Measurements from ENCODE around the gene PET100.
"Not testable (repeated sequence)": the region's sequence is repeated elsewhere in the genome, so short reads cannot be mapped to it uniquely, and the experiment has no call there.

PET100 gene

DNA sequence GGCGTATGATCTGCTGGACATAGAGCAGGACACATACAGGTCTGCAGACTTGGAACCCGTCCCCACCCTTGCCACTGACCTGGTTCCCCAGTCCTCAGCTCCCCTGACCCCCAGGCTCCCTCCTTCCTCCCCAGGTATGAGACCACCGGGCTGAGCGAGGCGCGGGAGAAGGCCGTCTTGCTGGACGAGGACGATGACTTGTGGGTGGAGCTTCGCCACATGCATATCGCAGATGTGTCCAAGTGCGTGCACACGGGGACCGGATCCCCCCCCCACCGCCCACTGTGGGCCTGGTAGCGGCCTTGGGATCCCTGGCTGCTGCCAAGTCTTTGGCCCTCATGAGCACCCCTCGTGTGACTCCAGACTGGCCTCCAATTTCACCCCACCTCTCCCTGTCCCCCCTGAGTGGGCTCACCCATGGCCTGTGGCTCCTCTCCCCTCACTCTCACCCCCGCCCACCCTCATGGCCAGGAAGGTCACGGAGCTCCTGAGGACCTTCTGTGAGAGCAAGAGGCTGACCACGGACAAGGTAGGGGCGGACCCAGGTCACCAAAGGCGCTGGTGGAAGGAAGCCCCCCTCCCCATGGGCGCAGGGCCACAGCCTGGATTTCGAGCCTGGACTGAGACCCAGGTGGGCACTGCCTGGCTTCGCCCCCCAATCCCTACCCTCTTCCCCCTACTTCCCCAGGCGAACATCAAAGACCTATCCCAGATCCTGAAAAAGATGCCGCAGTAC, 12.9 kb downstream of the PET100 start:
- in situ Hi-C loops (cut with HindIII; ENCODE audit: low pct_unique_long_range_greater_than_20kb, low sequenced_read_pairs): no loop called here
- no peak for TF ChIP-seq JUND (IDR thresholded peaks at IDR 0.05; ENCODE audit: low read depth)
- no peak for DNase-seq (ENCODE audit: low read depth in 1 of 2, low spot score in 1 of 2)

DNA sequence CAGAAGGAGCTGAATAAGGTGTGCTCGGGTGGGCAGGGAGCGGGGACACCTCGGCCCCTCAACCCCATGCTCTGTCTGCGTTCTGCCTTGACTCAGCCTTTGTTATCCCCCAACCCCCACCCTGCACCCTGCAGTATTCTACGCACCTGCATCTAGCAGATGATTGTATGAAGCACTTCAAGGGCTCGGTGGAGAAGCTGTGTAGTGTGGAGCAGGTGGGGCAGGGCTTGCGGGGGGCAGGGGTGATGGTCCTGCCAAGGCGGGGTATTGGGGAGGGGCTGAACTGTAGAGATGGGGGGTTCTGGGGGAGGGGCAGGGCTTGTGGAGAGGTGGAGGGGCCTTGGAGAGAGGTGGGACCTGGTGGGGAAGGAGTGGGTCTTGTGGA, 13.4 kb downstream of the PET100 start:
- in situ Hi-C loops (cut with HindIII; ENCODE audit: low pct_unique_long_range_greater_than_20kb, low sequenced_read_pairs): no loop called here
- no peak for DNase-seq (ENCODE audit: low read depth in 1 of 2, low spot score in 1 of 2)
- TF ChIP-seq JUND (IDR thresholded peaks at IDR 0.05; ENCODE audit: low read depth): no peak

DNA sequence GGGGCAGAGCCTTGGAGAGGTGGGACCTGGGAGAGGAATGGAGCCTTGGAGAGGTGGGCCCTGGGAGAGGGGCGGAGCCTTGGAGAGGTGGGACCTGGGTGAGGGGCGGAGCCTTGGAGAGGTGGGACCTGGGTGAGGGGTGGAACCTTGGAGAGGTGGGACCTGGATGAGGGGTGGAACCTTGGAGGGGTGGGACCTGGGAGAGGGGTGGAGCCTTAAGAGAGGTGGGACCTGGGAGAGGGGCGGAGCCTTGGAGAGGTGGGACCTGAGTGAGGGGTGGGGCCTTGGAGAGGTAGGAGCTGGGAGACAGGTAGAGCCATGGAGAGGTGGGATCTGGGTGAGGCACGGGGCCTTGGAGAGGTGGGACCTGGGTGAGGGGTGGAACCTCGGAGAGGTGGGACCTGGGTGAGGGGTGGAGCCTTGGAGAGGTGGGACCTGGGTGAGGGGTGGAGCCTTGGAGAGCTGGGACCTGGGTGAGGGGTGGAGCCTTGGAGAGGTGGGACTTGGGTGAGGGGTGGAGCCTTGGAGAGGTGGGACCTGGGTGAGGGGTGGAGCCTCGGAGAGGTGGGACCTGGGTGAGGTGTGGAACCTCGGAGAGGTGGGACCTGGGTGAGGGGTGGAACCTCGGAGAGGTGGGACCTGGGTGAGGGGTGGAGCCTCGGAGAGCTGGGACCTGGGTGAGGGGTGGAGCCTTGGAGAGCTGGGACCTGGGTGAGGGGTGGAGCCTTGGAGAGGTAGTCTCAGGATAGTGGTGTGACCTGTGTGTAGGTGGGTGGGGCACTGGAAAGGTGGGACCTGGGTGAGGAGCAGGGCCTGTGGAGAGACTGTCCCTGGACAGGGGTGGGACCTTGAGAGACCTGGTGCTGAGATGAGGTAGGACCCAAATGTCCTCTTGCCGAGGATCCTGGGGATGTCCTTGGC, 14.3 kb downstream of the PET100 start:
- DNase-seq (ENCODE audit: low read depth in 1 of 2, low spot score in 1 of 2): peak; percentile 24 to 95
- in situ Hi-C loops (cut with HindIII; ENCODE audit: low pct_unique_long_range_greater_than_20kb, low sequenced_read_pairs): not testable (repeated sequence)

DNA sequence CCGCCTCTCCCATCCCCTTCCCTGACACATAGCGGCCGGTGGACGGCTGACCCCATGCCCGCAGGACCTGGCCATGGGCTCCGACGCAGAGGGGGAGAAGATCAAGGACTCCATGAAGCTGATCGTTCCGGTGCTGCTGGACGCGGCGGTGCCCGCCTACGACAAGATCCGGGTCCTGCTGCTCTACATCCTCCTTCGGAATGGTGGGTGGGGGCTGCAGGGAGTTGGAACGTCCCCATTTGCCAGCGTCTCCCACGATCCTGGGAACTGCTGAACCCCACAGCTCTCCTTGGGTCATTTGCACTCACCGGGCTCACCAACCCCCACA, 14.9 kb downstream of the PET100 start:
- TF ChIP-seq JUND (IDR thresholded peaks at IDR 0.05; ENCODE audit: low read depth): no peak

DNA sequence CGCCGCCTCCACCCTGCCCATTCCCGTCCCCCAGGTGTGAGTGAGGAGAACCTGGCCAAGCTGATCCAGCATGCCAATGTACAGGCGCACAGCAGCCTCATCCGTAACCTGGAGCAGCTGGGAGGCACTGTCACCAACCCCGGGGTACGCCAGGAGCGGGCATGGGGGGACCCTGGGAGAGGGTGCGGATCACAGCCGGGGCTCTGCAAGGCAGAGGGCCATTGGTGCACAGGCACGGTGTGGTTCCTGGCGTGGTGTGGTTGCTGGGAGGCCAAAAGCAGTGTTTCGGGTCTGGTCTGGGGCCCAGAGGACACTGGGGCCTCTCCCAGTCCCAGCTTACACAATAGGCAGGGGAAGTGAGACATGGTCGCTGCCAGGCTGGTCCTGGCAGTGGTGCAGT, 15.6 kb downstream of the PET100 start:
- in situ Hi-C loops (cut with HindIII; ENCODE audit: low pct_unique_long_range_greater_than_20kb, low sequenced_read_pairs): no loop called here
- DNase-seq (ENCODE audit: low read depth in 1 of 2, low spot score in 1 of 2): no peak
- no peak for TF ChIP-seq JUND (IDR thresholded peaks at IDR 0.05; ENCODE audit: low read depth)

More for the DNA sequence above, 14.9 kb downstream of the PET100 start:
- in situ Hi-C loops (cut with HindIII; ENCODE audit: low pct_unique_long_range_greater_than_20kb, low sequenced_read_pairs): no loop called here
- no peak for DNase-seq (ENCODE audit: low read depth in 1 of 2, low spot score in 1 of 2)

DNA sequence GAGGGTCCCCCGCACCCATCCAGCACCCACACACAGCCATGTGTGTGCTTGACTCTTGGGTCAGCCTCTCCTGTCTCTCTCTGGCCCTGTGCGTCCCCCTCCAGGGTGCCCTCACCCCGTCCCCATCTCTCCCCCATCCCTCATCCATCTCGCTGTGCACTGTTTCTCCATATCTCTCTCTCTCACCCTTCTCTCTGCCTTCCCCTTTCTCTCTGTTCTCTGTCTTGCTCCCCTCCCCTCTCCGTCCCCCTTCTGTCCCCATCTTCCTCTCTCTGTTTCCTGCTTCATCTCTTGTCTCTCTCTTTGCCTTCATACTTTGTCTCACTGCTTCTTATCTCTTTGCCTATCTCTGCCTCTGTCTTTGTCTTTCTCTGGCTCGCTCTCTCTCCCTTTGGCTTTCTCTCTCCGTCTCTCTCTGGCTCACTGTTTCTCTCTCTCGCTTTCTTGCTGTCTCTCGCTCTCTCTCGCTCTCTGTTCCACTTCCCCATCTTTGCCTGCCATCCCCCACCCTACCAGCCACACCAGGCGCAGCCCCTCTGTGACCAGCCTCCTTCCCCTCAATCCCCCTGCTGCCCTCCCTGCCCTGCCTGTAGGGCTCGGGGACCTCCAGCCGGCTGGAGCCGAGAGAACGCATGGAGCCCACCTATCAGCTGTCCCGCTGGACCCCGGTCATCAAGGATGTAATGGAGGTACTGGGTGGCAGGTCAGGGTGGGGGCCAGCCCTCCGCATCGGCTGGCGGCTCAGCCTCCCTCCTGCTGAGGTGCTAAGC, 16.2 kb downstream of the PET100 start:
- in situ Hi-C loops (cut with HindIII; ENCODE audit: low pct_unique_long_range_greater_than_20kb, low sequenced_read_pairs): no loop called here
- no peak for DNase-seq (ENCODE audit: low read depth in 1 of 2, low spot score in 1 of 2)
- TF ChIP-seq JUND (IDR thresholded peaks at IDR 0.05; ENCODE audit: low read depth): no peak

DNA sequence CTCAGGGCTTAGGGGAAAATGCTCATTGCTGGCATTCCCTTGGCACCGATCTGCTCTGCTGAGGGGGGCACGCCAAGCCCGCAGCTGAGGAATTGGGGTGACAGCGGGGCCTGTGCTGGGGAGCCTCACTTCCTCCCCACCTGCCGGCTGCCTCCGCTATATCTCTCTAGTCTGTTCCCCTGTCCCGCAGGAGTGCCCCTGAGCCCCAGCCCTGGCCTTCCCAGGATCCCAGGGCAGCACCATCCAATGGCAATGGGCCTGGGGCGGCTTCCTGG, 16.8 kb downstream of the PET100 start:
- no peak for DNase-seq (ENCODE audit: low read depth in 1 of 2, low spot score in 1 of 2)
- no peak for TF ChIP-seq JUND (IDR thresholded peaks at IDR 0.05; ENCODE audit: low read depth)
- in situ Hi-C loops (cut with HindIII; ENCODE audit: low pct_unique_long_range_greater_than_20kb, low sequenced_read_pairs): no loop called here

DNA sequence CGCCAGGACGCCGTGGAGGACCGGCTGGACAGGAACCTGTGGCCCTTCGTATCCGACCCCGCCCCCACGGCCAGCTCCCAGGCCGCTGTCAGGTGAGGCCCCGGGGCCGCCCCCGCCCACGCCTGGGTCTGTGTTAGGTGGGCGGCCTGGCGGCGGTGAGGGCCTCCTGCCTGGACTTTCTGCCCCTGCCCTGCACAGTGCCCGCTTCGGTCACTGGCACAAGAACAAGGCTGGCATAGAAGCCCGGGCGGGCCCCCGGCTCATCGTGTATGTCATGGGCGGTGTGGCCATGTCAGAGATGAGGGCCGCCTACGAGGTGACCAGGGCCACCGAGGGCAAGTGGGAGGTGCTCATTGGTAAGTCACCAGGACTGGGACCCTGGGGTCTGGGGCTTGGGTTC, 17.6 kb downstream of the PET100 start:
- TF ChIP-seq JUND (IDR thresholded peaks at IDR 0.05; ENCODE audit: low read depth): no peak
- no peak for DNase-seq (ENCODE audit: low read depth in 1 of 2, low spot score in 1 of 2)
- in situ Hi-C loops (cut with HindIII; ENCODE audit: low pct_unique_long_range_greater_than_20kb, low sequenced_read_pairs): no loop called here

DNA sequence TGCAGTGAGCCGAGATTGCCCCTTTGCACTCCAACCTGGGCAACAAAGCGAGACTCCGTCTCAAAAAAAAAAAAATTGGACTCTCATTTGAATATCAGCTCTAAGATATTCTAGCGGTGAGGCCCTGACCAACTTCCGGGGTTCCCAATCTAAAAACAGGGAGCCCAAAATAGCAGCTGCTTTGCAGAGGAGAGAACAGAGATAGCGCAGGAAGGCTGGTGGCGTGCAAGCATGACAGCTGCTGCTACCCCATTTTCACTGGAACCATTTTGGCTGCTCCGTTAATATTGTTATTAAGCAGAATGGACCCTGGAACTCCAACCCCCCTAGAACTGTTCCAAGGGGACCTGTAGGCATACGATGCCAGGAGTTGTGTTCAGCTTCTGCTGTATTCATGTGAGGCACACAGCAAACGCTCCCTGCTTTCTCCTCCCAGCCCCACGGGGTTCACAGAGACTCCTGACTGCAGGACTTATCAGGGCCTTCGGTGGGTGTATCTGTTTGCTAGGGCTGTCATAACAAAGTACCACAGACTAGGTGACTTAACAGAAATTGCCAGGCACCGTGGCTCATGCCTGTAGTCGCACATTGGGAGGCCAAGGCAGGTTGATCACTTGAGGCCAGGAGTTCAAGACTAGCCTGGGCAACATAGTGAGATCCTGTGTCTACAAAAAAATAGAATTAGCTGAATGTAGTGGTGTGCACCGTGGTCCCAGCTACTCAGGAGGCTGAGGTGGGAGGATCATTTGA, 18.8 kb downstream of the PET100 start:
- TF ChIP-seq JUND (IDR thresholded peaks at IDR 0.05; ENCODE audit: low read depth): no peak
- no peak for DNase-seq (ENCODE audit: low read depth in 1 of 2, low spot score in 1 of 2)
- in situ Hi-C loops (cut with HindIII; ENCODE audit: low pct_unique_long_range_greater_than_20kb, low sequenced_read_pairs): no loop called here

DNA sequence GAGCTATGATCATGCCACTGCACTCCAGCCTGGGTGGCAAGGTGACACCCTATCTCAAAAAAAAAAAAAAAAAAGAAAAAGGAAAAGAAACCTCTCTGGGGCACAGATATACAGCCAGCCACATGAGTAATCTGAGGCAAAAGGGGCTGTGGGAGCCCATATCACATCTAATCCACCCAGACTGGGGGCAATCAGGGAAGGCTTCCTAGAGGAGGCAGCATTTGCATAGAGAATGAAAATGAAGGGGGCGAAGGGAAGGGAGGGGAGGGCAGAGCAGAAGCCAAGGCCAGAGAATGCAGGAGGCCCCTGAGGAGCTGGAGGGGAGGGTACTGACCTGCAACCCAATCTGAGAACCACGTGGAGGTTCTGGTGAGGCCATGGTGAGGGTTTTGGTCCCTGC, 20.6 kb downstream of the PET100 start:
- no peak for DNase-seq (ENCODE audit: low read depth in 1 of 2, low spot score in 1 of 2)
- no peak for TF ChIP-seq JUND (IDR thresholded peaks at IDR 0.05; ENCODE audit: low read depth)
- in situ Hi-C loops (cut with HindIII; ENCODE audit: low pct_unique_long_range_greater_than_20kb, low sequenced_read_pairs): no loop called here

DNA sequence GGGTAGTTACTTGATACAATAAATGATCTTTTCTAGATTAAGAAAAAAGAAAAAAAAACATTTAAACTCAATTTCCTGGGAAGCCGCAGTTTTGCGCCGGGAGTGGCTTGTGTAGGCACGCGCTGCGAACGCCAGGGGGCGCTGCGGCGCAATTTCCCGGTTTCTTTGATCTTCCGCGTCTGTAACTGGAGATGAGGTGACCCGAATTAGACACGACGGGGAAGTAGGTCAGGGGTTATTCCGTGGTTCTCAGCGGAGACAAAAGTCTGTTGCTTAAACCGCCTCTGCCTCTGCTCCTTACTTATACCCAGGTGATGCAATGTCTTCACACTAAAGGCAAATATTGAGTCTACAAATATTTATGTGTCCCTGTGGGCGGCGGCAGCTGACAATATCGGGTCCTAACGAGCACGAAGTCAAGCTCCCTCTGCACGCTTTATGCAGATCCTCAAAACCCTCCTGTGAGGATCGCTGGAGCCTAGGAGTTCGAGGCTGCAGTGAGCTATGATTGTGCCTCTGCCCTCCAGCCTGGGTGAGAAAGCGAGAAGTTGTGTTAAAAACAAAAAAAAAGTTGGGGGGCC, 22.6 kb downstream of the PET100 start:
- DNase-seq (ENCODE audit: low read depth in 1 of 2, low spot score in 1 of 2): peak; percentile 44 to 93
- no peak for TF ChIP-seq JUND (IDR thresholded peaks at IDR 0.05; ENCODE audit: low read depth)
- in situ Hi-C loops (cut with HindIII; ENCODE audit: low pct_unique_long_range_greater_than_20kb, low sequenced_read_pairs): no loop called here

DNA sequence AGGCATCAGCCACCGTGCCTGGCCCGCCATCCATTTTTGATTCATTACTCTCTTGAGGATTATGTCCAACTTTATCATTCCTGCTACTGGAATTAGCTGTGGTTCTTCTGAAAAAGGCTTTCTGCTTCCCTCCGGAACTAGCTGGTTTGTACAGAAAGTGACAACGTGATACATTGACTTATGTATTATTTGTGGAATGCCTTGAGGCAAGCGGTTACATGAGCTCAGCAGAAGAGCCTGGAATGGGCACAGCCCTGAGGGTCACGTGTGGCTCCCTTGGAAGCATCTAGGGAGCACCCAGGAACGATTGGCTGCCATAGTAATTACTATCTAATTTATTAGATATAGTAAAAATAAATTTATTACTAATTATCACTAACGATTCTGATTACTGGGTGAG, 24.8 kb downstream of the PET100 start:
- in situ Hi-C loops (cut with HindIII; ENCODE audit: low pct_unique_long_range_greater_than_20kb, low sequenced_read_pairs): no loop called here
- TF ChIP-seq JUND (IDR thresholded peaks at IDR 0.05; ENCODE audit: low read depth): no peak
- DNase-seq (ENCODE audit: low read depth in 1 of 2, low spot score in 1 of 2): no peak
